SJCRH30 (cell line): ENCODE results near the gene HOXB4. TPM values are rescaled to one million over a fixed set of nuclear protein-coding genes. Genes with fewer than 3 reads are reported as not detected.
A peak's percentile ranks its signal among the peaks of the same experiment; 100 is the strongest.

ENCODE experiments used
- DNase-seq, 2 experiments: peaks; one replicate each; pipeline ENCODE4 v3.0.0-alpha.2; 2015 to 2020
- H3K27ac ChIP-seq: fragments of 250-450 bp; sonication (Bioruptor Pico); 2 replicates; pipeline ENCODE4 v1.5.1; 2020; ENCODE audit warnings: mild to moderate bottlenecking, moderate library complexity
- H3K27me3 ChIP-seq: fragments of 250-450 bp; sonication (Bioruptor Pico); 2 replicates; pipeline ENCODE4 v1.5.1; 2020; ENCODE audit warnings: mild to moderate bottlenecking, moderate library complexity
- H3K36me3 ChIP-seq: fragments of 250-450 bp; sonication (Bioruptor Pico); 2 replicates; pipeline ENCODE4 v1.5.1; 2020; ENCODE audit warnings: mild to moderate bottlenecking, moderate library complexity
- H3K4me1 ChIP-seq: fragments of 250-450 bp; sonication (Bioruptor Pico); 2 replicates; pipeline ENCODE4 v1.5.1; 2020; ENCODE audit warnings: mild to moderate bottlenecking, moderate library complexity
- H3K4me3 ChIP-seq: fragments of 250-450 bp; sonication (Bioruptor Pico); 2 replicates; pipeline ENCODE4 v1.5.1; 2020; ENCODE audit warnings: mild to moderate bottlenecking, moderate library complexity
- H3K9me3 ChIP-seq: fragments of 250-450 bp; sonication (Bioruptor Pico); replicated peaks from 2 replicates; pipeline ENCODE4 v1.5.1; 2020; ENCODE audit warnings: mild to moderate bottlenecking, moderate library complexity
- total RNA-seq: library from RNA; depleted of rRNA; stranded (reverse); fragments of >200 nt; shearing (Covaris generic); gene quantifications from 2 replicates; pipeline ENCODE4 v1.2.3, GENCODE V29; 2014; rRNA removed

The HOXB4 gene
- total RNA-seq, 1 experiment from 2014 or later: 4.3 TPM

DNA sequence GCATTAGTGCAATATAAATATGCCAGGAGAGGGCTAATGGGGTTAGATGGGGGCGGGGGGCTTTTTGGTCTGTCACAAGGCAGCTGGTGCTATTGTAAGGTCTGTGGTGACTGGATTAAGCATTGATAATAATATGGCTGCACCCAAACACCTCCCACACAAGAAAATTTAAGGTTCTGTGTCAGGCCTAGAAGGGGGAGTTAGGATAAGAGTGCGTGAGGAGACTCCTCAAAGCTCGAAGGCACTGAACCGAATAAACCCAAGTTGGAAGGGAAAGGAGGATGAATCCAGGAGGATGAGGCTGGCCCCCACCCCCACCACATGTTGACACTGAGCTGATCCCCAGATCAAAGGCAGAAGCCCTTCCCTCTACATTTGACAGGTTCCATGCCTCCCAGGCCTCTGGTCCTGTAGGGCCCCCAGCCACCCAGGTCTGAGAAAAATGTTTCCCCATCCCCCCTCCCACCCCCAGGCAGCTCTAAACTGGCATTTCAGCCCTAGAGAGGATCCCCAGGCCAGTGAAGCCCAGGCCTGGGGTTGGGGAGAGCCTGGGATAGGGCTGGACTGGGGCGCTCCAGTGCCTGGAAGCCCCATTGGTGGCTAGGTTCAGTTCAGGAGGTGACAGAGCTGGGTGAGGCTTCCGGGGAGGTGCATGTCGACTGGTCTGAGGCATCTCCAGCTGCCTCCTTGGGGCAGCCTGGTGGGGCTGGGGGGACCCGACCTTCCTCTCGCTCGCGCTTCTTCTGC is 49.0 kb downstream of the HOXB4 start:
- Histone ChIP-seq H3K36me3 (no peaks in the 10 kb centered on the region), H3K27ac (no peak overlapping the region), H3K27me3 (no peaks in the 10 kb centered on the region)

DNA sequence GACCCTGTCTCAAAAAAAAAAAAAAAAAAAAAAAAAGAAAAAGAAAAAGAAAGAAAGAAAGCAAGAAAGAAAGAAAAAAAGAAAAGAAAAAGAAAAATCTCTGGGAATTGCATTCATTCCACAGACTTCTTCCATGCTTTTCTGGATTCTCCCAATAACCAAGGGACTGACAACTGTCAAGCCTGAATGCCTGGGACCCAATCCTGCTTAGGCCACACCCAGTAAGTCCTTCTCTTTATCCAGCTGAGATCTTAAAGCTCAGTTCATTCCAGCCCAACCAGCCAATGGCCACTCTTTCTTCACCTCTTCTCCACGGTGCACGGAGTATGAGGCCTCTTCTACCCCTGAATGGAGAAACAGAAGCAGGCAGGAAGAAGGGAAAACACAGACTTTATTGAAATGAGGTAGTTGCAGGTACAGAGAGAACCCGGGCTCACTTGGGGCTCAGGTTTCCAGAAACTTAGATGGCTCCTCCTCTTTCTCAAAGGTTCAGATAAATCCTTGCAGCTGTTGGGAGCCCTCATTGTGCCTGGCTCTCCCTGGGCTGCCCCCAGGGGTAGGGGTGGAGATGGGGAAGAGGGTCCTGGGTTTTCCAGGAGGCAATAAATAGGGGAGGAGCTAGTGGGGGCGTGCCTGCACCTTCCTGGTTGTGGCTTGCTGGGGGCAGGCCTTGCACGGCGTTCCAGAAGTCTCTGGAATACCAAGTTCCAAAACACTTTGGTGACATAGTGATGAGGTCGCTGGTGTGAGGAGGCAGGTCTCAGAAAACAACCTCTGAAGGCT is 49.8 kb downstream of the HOXB4 start:
- Histone ChIP-seq H3K27me3 (no peaks in the 10 kb centered on the region), H3K4me1 (peaks cover 10% of the 10 kb centered on the region)
- DNase-seq: peak; percentile 65 to 82

More for the DNA sequence above, 49.0 kb downstream of the HOXB4 start:
- H3K9me3 ChIP-seq: no peaks in the 10 kb centered on the region
- peaks cover 10% of the 10 kb centered on the region for H3K4me1 ChIP-seq
- DNase-seq: no peak
- no peak overlapping the region for H3K4me3 ChIP-seq

DNA sequence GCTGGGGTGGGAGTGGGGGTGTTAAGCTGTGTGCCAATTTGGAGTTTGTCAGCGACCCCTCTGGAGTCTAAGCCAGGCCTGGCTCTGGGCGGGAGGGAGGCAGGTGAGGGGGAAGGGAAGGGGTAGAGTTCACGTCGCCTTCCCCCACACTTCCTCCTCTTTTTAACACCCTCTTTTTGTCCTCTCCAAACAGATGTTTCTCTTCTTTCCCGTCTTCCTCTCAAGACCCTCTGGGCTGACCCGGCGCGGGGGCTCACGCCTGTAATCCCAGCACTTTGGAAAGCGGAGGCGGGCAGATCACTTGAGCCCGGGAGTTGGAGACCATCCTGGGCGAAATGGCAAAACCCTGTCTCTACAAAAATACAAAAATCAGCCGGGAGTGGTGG is 50.6 kb downstream of the HOXB4 start:
- no peak for DNase-seq
- Histone ChIP-seq H3K36me3 (no peaks in the 10 kb centered on the region), H3K27me3 (no peaks in the 10 kb centered on the region), H3K4me3 (peak overlapping the region; percentile 31), H3K27ac (no peak overlapping the region), H3K4me1 (peaks cover 10% of the 10 kb centered on the region), H3K9me3 (no peaks in the 10 kb centered on the region)

More for the DNA sequence above, 49.8 kb downstream of the HOXB4 start:
- H3K27ac ChIP-seq: no peak overlapping the region
- no peaks in the 10 kb centered on the region for H3K36me3 ChIP-seq
- H3K9me3 ChIP-seq: no peaks in the 10 kb centered on the region
- no peak overlapping the region for H3K4me3 ChIP-seq

DNA sequence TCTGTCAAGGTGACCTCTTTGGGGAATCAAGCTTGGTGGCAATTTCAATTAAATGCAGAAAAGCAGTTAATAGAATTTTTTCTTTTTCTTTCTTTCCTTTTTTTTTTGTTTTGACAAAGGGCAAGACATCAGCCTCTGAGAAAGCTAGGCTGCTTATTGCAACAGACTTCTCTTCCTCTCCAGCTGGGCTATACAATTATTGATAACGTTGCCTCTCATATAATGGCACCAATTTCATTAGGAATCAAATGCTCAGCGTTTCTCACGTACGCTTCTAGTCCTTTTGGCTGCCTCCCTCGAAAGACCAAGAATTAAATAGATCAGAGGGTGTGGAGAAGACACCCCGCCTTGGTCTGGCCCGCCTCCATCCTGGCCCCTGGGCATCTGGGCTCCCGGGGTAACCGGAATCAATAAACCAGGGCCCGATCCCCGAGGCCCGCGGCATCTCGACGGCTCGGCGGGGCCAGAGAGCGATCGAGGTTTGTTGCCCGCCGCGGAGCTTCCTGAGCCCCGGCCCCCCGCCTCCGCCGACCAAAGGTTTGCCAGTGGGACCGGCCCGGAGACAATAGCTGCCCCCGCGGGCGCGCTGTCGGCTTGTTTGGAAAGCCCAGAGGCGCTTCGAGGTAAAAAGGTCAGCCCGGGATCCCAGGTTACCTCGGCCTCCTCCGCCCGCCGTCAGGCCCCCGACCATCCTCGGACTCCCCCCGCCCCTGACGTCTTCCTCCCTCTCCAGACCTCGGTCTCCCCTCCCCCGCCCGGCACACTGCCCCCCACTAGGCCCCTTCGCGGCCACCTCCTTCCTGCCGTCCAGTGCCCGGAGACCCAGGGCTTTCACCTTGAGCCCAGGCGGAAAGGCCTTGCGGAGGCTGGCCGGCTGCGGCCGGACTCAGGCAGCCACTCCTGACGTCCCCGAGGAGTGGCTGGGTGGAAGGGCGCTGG is 51.3 kb downstream of the HOXB4 start:
- no peaks in the 10 kb centered on the region for H3K36me3 ChIP-seq
- H3K27ac ChIP-seq: no peak overlapping the region
- no peak for DNase-seq
- peaks cover 14% of the 10 kb centered on the region for H3K4me1 ChIP-seq
- H3K9me3 ChIP-seq: no peaks in the 10 kb centered on the region
- H3K27me3 ChIP-seq: no peaks in the 10 kb centered on the region
- H3K4me3 ChIP-seq: peak overlapping the region; percentile 31

Other genes starting within 250 kb of the HOXB4 start
- gene SKAP1, start 148.1 kb downstream of the HOXB4 start, total RNA-seq: not detected in 2 replicates
- not detected in 2 replicates for gene HOXB1, start 47.3 kb downstream of the HOXB4 start, total RNA-seq
- gene HOXB2, start 33.2 kb downstream of the HOXB4 start, total RNA-seq: 5.9 and 7.6 TPM in 2 replicates
- 7.4 and 8.8 TPM in 2 replicates for gene HOXB3, start 11.9 kb upstream of the HOXB4 start, total RNA-seq
- gene HOXB5, start 15.4 kb upstream of the HOXB4 start, total RNA-seq: 0.51 and 0.61 TPM in 2 replicates
- 6.2 and 7.5 TPM in 2 replicates for gene HOXB6, start 26.6 kb upstream of the HOXB4 start, total RNA-seq
- gene HOXB7, start 32.7 kb upstream of the HOXB4 start, total RNA-seq: 18.8 and 23.1 TPM in 2 replicates
- gene HOXB8, start 36.9 kb upstream of the HOXB4 start, total RNA-seq: 0.13 and 0.38 TPM in 2 replicates
- 2.5 and 4.0 TPM in 2 replicates for gene HOXB9, start 48.0 kb upstream of the HOXB4 start, total RNA-seq
- gene PRAC1, start 144.2 kb upstream of the HOXB4 start, total RNA-seq: not detected in 2 replicates
- gene PRAC2, start 144.8 kb upstream of the HOXB4 start, total RNA-seq: 0.56 and 0.59 TPM in 2 replicates
- 8.3 and 9.2 TPM in 2 replicates for gene HOXB13, start 150.4 kb upstream of the HOXB4 start, total RNA-seq
- gene TTLL6, start 238.9 kb upstream of the HOXB4 start, total RNA-seq: 1.4 and 2.7 TPM in 2 replicates